T-helper 17 cell (primary cell): ENCODE measurements around the gene GEMIN8. TPM values are rescaled to one million over a fixed set of nuclear protein-coding genes. Genes with fewer than 3 reads are reported as not detected.

Experiments
- ATAC-seq: fragments of 150-1000 bp; cut with Tn5 transposase; 2 replicates; pipeline ENCODE4 v1.10.0; 2021; ENCODE audit warnings: mild to moderate bottlenecking, moderate library complexity
- DNase-seq, 3 donors: peaks; one replicate each; pipeline versions ENCODE4 v3.0.0 to v3.0.0-alpha.2; 2020 to 2021
- H3K9me3 ChIP-seq: one replicate; pipeline ENCODE4 v1.7.0; 2013; ENCODE audit warnings: low read length, mild to moderate bottlenecking; ENCODE audit not compliant: control insufficient read depth, poor library complexity, severe bottlenecking
- H3K27ac Mint-ChIP-seq: one replicate; pipeline ENCODE4 v1.8.0; 2022; ENCODE audit warnings: mild to moderate bottlenecking, moderate library complexity, mixed read lengths
- H3K27me3 Mint-ChIP-seq: one replicate; pipeline ENCODE4 v1.8.0; 2022; ENCODE audit warnings: mixed read lengths
- H3K36me3 Mint-ChIP-seq: one replicate; pipeline ENCODE4 v1.8.0; 2022; ENCODE audit warnings: low read depth, mixed read lengths
- H3K4me1 Mint-ChIP-seq: one replicate; pipeline ENCODE4 v1.8.0; 2022; ENCODE audit warnings: mild to moderate bottlenecking, mixed read lengths
- H3K4me3 Mint-ChIP-seq: one replicate; pipeline ENCODE4 v1.8.0; 2022; ENCODE audit warnings: mild to moderate bottlenecking, moderate library complexity, mixed read lengths
- total RNA-seq, 4 donors: library from RNA in 2 of 4; stranded (reverse) in 2 of 4; gene quantifications; one replicate each; pipeline ENCODE4 v1.2.3 and lab custom pipeline; 2022 to 2026

GEMIN8 gene
- total RNA-seq, 2 donors from 2014 or later, result 16.4 to 16.8 TPM

DNA sequence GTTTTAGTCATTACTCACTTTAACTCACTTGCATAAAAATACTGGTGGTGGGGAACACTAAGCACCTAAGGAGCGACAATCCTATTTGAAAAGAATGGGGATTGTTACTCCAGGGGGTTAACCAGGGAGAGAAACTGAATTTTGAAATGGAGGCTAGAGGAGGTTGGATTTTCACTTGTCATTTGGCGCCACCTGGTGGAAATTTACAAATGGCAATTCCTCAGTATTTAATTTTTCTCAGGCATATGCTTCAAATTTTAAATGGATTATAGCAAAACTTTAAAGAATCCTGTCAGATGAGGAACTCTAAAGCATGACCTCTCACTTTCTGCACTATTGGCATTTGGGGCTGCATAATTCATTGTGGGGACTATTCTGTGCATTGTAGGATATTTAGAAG is 2.7 kb upstream of the GEMIN8 start:
- Mint-ChIP-seq H3K27me3 (no peaks in the 10 kb centered on the region), H3K36me3 (no peaks in the 10 kb centered on the region), H3K4me3 (no peak overlapping the region), H3K27ac (peak overlapping the region; percentile 54), H3K4me1 (peaks cover 13% of the 10 kb centered on the region)
- DNase-seq (peak; percentile 10 to 26 (median 21)), ATAC-seq (no peak)
- H3K9me3 ChIP-seq, result no peaks in the 10 kb centered on the region

DNA sequence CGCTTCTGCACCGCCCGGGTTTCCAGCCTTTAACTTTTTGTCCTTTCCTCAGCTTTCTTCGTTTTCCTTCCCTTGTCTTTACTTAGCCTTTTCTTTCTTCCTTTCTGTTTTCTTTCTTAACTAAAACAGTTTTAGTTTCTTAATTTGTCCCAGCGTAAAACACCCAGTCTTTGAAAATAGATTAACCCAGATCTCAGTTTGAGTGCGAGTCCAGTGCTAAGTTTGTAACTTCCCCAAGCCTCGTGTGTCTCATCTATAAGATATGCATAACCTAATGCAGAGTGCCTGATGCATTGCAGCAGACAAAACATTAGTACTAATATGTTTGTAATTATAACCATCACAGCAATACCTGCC is 460 bp upstream of the GEMIN8 start:
- Mint-ChIP-seq H3K27ac (peak overlapping the region; percentile 98), H3K4me3 (peak overlapping the region; percentile 96), H3K27me3 (no peaks in the 10 kb centered on the region), H3K4me1 (peaks cover 17% of the 10 kb centered on the region), H3K36me3 (no peaks in the 10 kb centered on the region)
- no peaks in the 10 kb centered on the region for H3K9me3 ChIP-seq
- DNase-seq (no peak), ATAC-seq (no peak)

DNA sequence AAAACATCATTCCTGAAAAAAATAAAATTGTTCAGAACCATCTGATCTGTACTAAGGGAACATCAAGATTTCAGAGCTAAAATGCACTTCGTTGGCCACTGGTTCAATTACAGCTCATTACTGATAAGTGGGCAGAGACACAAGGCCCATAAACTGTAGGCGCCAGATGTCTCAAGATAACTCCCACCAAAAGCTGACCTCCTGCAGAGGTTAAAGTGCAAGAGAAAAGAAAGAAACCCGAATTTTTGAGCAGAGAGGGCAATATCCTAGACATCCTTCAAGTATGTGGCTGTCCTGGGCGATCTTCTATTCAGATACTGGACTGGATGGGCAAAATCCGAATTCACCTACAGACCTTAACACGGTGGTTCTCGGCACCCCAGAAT is 660 bp downstream of the GEMIN8 start:
- Mint-ChIP-seq H3K27ac (peak overlapping the region; percentile 98), H3K36me3 (no peaks in the 10 kb centered on the region), H3K27me3 (no peaks in the 10 kb centered on the region), H3K4me1 (peaks cover 19% of the 10 kb centered on the region), H3K4me3 (peak overlapping the region; percentile 96)
- ATAC-seq (no peak), DNase-seq (no peak)
- H3K9me3 ChIP-seq, result no peaks in the 10 kb centered on the region

DNA sequence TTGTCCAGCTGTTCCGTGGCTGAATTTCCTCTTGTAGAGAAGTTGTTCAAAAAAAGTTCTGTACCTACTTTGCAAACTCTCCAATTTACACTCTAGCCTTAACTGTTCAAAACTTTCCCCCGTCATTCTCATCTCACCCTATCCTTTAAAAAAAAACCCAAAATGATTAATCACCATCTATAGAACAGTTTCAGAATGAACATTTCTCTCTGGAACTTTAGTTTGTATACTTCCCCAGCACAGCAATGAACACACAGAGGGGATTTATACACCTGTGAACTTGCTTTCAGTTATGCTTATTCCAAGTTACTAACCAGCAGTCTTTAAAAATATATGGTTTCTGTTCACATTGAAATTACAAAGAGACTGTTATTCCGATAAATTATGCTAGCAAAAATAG is 1.2 kb downstream of the GEMIN8 start:
- Mint-ChIP-seq H3K27ac (peak overlapping the region; percentile 98), H3K27me3 (no peaks in the 10 kb centered on the region), H3K4me3 (peak overlapping the region; percentile 63), H3K4me1 (peaks cover 19% of the 10 kb centered on the region), H3K36me3 (no peaks in the 10 kb centered on the region)
- DNase-seq (no peak), ATAC-seq (no peak)
- H3K9me3 ChIP-seq, result no peaks in the 10 kb centered on the region

DNA sequence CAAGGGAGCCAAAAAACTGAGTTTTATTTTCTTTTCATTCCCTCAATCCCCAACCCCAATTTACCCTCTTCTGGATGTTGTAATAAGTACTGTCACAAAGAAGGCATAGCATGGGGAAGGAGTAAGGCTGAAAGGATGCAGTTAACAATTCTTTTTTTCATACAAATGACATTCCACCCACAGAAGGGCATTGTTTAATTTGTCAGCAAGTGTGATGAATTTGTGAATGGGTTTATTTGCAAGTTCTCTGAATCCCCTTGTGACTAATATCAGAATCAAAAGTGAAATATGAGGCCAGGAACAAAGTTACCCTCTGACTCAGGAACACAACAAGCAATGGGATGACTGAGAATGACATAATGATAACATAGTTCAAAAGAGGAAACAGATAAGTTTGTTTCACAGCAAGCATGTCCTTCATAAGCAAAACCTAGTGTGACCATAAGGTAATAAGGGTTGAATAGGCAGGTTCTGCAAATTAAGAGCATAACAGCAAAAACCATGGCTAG is 2.1 kb downstream of the GEMIN8 start:
- H3K4me3 Mint-ChIP-seq, result no peak overlapping the region
- DNase-seq (no peak), ATAC-seq (no peak)
- H3K4me1 Mint-ChIP-seq, result peaks cover 19% of the 10 kb centered on the region
- no peaks in the 10 kb centered on the region for H3K9me3 ChIP-seq
- H3K27me3 Mint-ChIP-seq, result no peaks in the 10 kb centered on the region
- no peaks in the 10 kb centered on the region for H3K36me3 Mint-ChIP-seq
- peak overlapping the region; percentile 98 for H3K27ac Mint-ChIP-seq

DNA sequence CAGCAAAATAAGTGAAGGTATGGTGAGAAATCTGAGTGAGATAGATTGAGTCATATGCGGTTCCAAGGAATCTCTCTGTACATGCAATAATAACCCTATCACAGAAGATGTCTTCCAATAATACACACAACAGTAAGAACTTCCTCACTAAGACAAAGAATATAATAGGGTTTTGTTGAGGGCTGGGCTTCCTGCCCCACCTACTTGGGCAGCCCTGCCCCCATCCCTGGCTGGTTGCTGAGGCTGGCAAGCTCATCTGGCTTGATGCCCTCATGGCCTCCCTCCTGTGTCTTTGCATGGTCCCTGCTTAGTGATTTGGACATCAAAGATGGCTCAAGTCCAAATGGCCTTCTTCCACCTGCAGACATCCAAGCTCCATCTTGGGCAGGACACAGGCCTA is 2.7 kb downstream of the GEMIN8 start:
- Mint-ChIP-seq H3K36me3 (no peaks in the 10 kb centered on the region), H3K4me1 (peaks cover 19% of the 10 kb centered on the region), H3K4me3 (peak overlapping the region; percentile 39), H3K27me3 (no peaks in the 10 kb centered on the region), H3K27ac (peak overlapping the region; percentile 47)
- DNase-seq (peak in 1 of 3 donors; percentile 9), ATAC-seq (peak; percentile 18)
- H3K9me3 ChIP-seq, result no peaks in the 10 kb centered on the region

DNA sequence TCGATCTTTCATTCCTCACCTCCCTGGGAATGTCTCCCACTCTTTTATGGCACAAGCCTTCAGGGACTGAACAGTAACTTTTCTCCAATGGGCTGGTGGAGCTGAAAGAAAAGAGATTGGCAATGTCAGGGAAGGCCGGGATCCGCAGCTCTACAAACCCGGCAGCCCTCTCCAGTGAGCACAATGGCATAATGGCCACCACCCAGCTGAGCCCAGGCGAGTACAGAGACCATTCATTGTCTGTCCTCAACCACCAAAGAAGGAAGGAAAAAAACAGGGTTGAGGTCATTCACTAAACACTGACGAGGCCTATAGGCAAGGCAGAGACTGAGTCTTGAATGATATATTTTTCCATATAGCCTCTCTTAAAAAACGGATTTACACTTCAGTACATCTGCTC is 3.6 kb downstream of the GEMIN8 start:
- H3K4me3 Mint-ChIP-seq, result no peak overlapping the region
- H3K27ac Mint-ChIP-seq, result no peak overlapping the region
- ATAC-seq, result no peak
- H3K9me3 ChIP-seq, result no peaks in the 10 kb centered on the region
- H3K27me3 Mint-ChIP-seq, result no peaks in the 10 kb centered on the region
- H3K36me3 Mint-ChIP-seq, result no peaks in the 10 kb centered on the region
- H3K4me1 Mint-ChIP-seq, result peaks cover 17% of the 10 kb centered on the region
- DNase-seq, result no peak

DNA sequence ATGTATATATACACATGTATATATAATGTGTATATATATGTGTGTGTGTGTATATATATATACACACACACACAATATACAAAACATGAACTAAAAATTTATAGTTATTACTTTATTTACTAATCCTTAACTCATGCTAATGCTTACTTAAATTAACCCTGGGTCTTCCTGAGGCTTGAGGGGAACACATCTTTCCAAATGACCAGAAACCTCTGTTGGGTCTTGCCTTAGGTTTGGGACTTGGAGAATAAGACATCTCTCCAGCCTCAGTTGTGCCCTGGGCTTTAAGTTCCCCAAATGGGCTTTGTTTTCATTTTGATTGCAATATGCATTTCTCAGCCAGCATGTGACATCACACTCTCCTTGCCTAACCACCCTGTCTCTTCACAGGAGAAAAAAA is 7.7 kb downstream of the GEMIN8 start:
- ATAC-seq (no peak), DNase-seq (no peak)
- Mint-ChIP-seq H3K27me3 (no peaks in the 10 kb centered on the region), H3K4me3 (no peak overlapping the region), H3K4me1 (peaks cover 6% of the 10 kb centered on the region), H3K27ac (no peak overlapping the region), H3K36me3 (no peaks in the 10 kb centered on the region)
- H3K9me3 ChIP-seq, result no peaks in the 10 kb centered on the region

DNA sequence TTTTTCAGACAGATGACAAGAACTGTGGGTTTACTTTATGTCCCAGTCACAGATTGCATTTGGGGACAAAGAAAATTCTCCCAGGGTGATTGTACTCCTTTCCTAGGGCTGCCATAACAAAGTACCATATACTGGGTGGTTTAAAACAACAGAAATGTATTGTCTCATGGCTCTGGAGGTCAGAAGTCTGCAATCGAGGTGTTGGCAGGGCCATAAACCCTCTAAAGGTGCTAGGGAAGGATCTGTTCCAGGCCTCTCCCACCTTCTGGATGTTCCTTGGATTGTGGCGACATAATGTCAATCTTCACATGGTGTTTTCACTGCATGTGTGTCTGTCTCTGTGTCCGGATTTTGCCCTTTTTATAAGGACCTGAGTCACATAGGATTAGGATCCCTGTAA is 12.3 kb downstream of the GEMIN8 start:
- no peak for DNase-seq
- ATAC-seq, result no peak
- H3K4me3 Mint-ChIP-seq, result no peak overlapping the region
- H3K9me3 ChIP-seq, result no peaks in the 10 kb centered on the region
- H3K27ac Mint-ChIP-seq, result no peak overlapping the region
- H3K36me3 Mint-ChIP-seq, result no peaks in the 10 kb centered on the region
- no peaks in the 10 kb centered on the region for H3K27me3 Mint-ChIP-seq
- peaks cover 4% of the 10 kb centered on the region for H3K4me1 Mint-ChIP-seq

DNA sequence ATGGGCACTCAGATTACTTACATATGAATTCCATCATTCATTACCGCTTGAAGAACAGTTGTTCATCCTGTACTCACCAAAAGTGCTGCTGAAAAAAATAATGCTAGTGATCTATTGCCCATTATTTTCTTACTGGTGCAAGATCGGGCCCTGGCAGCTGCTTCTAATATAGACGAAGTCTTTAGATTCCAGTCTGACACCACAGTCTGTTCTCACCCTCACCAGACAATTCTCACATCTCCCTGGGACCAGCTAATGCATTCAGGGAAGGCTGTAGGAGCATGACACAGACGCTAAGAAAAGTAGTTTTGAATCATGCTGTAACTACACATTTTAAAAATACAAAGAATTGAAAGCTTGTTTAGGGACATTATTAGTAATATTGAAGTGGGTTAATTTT is 13.8 kb downstream of the GEMIN8 start:
- Mint-ChIP-seq H3K4me3 (no peak overlapping the region), H3K4me1 (peaks cover 4% of the 10 kb centered on the region), H3K27me3 (no peaks in the 10 kb centered on the region), H3K36me3 (no peaks in the 10 kb centered on the region), H3K27ac (no peak overlapping the region)
- DNase-seq (no peak), ATAC-seq (no peak)
- no peaks in the 10 kb centered on the region for H3K9me3 ChIP-seq

DNA sequence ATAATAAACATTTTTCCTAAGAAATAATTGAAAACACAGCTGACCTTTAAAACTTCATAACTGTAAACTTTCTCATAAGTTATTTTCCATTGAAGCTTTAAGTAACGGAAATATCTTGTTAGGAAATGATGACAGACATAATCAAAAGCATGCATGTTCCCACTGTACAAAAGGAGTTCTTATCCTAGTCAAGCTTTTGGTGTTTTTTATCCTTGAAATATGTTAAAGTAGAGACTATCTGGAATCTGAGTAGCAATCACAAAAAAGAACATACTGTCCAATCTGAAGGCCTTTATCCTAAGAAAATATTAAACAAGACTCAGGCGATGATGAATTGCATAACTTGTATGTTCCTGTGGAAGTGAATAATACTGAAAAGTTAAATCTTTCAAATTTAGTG is 14.4 kb downstream of the GEMIN8 start:
- Mint-ChIP-seq H3K36me3 (no peaks in the 10 kb centered on the region), H3K27ac (no peak overlapping the region), H3K27me3 (no peaks in the 10 kb centered on the region), H3K4me3 (no peak overlapping the region), H3K4me1 (peaks cover 4% of the 10 kb centered on the region)
- no peaks in the 10 kb centered on the region for H3K9me3 ChIP-seq
- ATAC-seq (no peak), DNase-seq (no peak)

DNA sequence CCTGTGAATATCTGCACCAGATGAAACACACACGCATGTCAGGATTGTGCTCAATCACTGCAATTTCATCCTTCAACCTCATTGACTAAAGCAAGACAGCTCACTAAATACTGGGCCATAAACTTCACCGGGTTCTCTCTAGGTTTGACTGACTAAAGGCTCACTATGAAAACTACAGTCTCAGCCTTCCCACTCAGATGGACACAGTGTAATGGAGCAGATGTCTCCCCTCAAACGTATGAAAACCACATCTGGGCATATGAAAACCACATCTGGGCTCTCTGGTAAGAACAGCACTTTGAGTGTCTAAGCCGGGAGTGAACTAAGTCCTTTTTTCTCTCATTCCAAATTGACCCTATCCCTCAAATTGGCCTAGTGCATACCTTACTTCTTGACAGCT is 15.2 kb downstream of the GEMIN8 start:
- DNase-seq (no peak), ATAC-seq (no peak)
- Mint-ChIP-seq H3K27me3 (no peaks in the 10 kb centered on the region), H3K4me3 (no peak overlapping the region), H3K36me3 (no peaks in the 10 kb centered on the region), H3K4me1 (peaks cover 4% of the 10 kb centered on the region), H3K27ac (no peak overlapping the region)
- H3K9me3 ChIP-seq, result no peaks in the 10 kb centered on the region

DNA sequence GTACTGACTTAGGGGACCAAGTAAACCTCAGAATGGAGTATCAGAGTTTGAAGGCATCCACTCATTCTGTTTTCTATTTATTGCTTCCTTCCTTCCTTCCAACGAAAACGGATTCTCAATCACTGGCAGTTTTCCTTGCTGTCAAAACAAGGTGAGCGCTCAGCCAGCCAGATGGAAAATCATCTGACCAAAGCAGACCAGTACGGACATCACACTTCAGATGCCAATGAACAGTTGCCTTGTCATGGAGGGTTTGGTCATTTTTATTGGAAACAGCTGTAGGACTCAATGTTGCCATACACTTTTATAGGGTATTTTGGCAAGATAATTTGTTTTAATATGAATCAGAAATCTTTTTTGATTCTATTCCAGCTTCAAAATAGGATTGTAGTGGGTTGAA is 16.6 kb downstream of the GEMIN8 start:
- DNase-seq, result no peak
- Mint-ChIP-seq H3K36me3 (peaks cover 2% of the 10 kb centered on the region), H3K4me3 (no peak overlapping the region), H3K4me1 (peaks cover 4% of the 10 kb centered on the region), H3K27ac (no peak overlapping the region), H3K27me3 (no peaks in the 10 kb centered on the region)
- no peak for ATAC-seq
- no peaks in the 10 kb centered on the region for H3K9me3 ChIP-seq

DNA sequence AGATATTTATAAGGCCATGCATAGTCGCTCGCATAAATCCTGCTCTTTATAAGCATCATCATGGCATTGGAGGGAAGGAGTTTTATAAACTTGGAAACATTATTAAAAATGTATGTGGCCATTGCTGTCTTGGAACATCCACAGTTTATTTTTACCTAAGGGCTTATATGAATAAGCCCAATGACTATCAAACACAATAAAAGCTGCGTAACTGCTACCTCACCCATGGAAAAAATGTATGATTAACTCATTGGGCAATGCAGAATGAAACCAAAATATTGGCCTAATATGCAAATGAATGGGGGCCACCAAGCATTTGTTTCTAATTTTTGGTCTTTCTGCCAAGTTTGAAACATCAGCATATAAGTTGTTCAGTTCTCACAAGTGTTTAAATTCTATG is 19.1 kb downstream of the GEMIN8 start:
- Mint-ChIP-seq H3K36me3 (peaks cover 2% of the 10 kb centered on the region), H3K27me3 (no peaks in the 10 kb centered on the region), H3K4me3 (no peak overlapping the region), H3K27ac (no peak overlapping the region), H3K4me1 (peaks cover 4% of the 10 kb centered on the region)
- ATAC-seq, result no peak
- DNase-seq, result no peak
- H3K9me3 ChIP-seq, result no peaks in the 10 kb centered on the region

DNA sequence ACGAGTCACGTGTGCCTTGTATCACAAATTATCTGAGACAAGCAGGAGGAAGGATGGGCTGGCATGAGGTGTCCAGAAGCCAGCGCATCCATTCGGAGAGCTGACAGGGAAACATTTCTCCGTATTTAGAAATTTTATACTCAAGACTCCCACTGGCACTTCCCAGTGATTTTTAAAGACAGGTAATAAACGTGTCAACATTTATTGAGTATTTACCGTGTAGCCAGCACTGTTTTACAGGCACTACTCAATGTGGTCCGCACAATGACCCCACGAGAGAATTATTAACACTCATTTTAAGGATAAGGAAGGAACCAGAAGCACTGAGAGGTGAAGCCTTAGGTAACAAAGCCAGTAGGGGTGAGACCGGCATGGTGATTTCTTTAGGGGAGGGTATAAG is 23.2 kb downstream of the GEMIN8 start:
- H3K27ac Mint-ChIP-seq, result no peak overlapping the region
- H3K4me1 Mint-ChIP-seq, result peaks cover 5% of the 10 kb centered on the region
- H3K36me3 Mint-ChIP-seq, result peaks cover 2% of the 10 kb centered on the region
- ATAC-seq (no peak), DNase-seq (no peak)
- no peaks in the 10 kb centered on the region for H3K9me3 ChIP-seq
- H3K27me3 Mint-ChIP-seq, result no peaks in the 10 kb centered on the region
- H3K4me3 Mint-ChIP-seq, result no peak overlapping the region
